Myocyte (in vitro differentiated cells): ENCODE results near the gene SRCIN1. TPM values are rescaled to one million over a fixed set of nuclear protein-coding genes. Genes with fewer than 3 reads are reported as not detected.

Experiments
- DNase-seq: peaks from one replicate; pipeline ENCODE4 v3.0.0-alpha.2; 2012; ENCODE audit warnings: low read depth
- total RNA-seq: library from RNA; depleted of rRNA; stranded (reverse); fragments of >200 nt; gene quantifications from 2 replicates; pipeline ENCODE4 v1.2.3, GENCODE V29; 2014

SRCIN1 gene
- total RNA-seq, 1 donor from 2014 or later: 0.08 TPM

DNA sequence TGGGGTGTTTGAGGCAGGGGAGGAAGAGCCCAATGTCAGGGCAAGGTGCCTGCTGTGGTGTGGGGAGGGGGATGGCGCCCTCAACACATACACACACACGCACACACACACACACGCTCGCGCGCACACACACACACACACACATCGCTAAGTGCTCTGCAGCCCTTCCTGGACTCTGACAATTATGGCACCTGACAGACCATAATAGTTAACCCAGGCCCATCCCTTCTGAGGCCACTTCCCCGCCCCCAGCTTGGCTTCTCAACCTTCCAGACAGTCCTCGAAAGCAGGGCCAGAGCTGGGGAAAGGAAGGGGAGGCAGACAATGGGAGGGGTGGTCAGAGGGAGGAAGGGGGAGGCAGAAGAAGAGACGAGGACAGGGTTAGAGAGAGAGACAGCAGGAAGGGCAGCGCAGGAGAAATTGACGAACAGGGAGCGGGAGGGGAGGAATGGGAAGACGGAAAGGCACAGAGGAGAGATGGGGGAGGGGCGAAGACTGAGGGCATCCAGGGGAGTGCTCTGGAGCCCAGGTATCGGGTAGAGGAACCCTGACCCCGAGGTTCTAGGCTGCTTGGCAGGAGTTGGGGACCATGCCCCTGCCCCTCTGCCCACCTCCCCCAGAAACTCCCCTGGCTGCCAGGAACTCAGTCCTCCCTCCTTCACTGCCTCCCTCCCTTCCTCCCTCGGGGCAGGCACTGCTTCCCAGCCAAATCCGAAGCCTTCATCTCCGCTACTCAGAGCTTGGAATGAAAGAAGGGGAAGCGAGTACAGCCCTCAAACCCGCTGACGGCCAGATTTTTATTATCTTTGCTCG is 4.0 kb downstream of the SRCIN1 start:
- DNase-seq: no peak

DNA sequence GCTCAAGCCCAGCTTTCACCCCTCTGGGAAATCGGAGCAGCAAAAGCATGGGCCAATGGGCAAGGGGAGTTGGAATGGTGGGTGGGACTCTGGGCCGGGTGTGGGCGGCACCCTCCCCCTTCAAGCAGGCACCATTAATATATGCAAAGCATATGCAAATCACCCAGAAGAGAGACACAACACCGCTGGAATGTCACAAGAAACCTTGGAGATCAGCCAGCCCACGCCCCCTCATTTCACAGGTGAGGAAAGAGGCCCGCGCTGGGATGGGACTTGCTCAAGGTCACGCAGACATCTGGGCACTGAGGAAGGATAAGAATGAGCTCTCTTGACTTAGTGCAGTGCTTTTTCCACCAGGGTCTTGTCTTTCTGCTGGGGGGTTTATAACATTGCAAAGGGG is 4.8 kb downstream of the SRCIN1 start:
- no peak for DNase-seq

- no peak for DNase-seq
Observed at GRCh38 chr17:38600416-38600815, 5.3 kb downstream of the SRCIN1 start.

DNA sequence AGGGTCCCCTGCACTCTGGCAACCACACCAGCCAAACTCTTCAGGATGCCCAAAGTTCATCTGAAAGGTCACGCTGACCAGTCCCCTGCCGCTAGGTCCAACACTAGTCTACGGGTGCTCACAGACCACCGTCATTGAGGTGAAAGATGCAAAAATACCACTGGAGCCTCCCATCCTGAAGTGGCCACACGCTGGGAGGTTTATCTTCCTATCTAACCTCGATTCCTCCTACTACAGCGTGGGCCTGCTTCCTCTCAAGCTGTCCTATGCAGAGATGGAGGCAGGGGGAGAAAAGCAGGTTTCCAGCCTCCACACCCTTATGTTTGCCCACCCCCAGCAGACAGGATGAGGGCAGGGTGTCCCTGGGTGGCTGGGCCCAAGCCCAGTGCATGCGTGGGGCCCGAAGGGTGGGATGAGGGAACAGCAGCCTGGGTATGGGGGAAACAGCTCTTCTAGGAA is 6.3 kb downstream of the SRCIN1 start:
- DNase-seq: no peak

- DNase-seq: no peak
Observed at GRCh38 chr17:38598995-38599394, 6.8 kb downstream of the SRCIN1 start.

GRCh38 chr17:38598536-38598935 is 7.2 kb downstream of the SRCIN1 start:
- DNase-seq: peak; percentile 65

GRCh38 chr17:38597375-38597774 is 8.4 kb downstream of the SRCIN1 start:
- DNase-seq: no peak

DNA sequence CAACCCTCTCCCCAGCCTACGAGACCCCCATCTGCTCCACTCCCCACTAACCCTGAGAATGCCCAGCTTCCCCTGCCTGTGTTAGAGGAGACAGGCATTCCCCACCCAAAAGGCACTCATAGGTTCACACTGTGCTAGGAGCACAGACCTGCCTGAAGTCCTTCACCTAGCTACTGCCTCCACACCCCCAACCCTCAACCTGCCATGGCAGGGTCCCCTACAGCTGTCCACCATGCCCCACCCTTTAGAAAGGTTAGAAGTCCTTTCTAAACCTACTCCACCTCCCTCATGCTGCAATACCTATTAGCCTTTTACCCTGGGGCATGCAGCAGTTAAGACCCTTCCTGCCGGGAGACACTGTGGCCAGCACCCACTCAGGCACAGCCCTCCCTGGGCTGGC is 9.1 kb downstream of the SRCIN1 start:
- no peak for DNase-seq

DNA sequence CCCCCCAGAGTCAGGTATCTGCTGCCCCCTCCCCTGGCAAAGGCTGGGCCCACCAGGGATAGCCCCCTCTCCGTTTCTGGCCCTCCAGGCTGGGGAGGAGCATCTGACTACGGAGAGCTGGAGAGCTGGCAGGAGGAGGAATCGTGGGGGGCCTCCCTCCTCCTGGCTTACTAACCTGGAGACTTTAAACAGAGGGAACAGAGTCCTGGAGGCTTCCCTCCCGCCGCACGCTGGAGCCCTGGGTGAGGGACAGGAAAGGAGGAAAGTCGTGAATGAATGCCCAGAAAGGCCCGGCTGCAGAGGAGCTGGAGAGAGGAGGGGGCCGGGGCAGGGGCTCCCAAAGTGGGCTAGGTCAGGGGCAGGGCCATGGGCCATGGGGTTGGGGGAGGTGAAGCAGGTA is 9.9 kb downstream of the SRCIN1 start:
- DNase-seq: no peak

DNA sequence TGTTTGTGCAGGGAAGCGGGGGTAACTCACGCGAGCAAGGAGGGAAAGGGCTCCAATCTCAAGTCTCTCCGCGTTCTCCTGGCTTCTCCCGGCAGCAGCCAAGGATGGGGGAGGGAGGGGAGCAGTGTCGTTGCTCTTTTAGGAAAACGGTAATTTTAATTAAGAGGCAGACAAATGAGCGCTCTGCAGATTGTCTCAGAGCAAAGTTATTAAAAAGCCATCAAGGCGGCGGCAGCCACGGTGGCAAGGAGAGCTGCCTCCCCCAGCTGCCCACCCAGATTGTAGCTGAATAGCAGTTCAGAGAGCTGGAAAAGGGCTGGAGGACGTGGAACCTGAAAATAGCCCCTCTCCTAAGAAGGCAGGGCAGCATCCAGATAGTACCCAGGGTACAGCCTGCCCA is 11.6 kb downstream of the SRCIN1 start:
- no peak for DNase-seq

DNA sequence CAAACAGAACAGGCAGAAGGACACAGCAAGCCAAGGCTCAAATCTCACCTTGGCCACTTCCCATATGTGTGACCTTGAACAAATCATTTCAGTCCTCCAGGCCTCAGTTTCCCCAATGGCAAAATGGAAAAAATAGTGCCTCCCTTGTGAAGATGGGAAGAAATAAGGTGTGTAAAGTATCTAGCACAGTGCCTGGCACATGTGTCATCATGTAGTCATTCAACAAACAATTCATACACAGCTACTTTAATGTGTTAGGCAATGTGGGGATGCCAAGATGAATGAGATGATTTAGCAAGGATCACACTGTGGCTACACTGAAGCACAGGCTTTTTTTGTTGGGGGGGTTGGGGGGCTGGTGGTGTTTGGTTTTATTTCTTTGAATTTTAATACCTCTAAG is 13.3 kb downstream of the SRCIN1 start:
- no peak for DNase-seq

GRCh38 chr17:38591759-38592241 is 14.0 kb downstream of the SRCIN1 start:
- DNase-seq: peak; percentile 86

- no peak for DNase-seq
Observed at GRCh38 chr17:38590988-38591758, 14.6 kb downstream of the SRCIN1 start.

GRCh38 chr17:38589462-38590114 is 16.2 kb downstream of the SRCIN1 start:
- DNase-seq: no peak

GRCh38 chr17:38588788-38589174 is 17.0 kb downstream of the SRCIN1 start:
- no peak for DNase-seq

DNA sequence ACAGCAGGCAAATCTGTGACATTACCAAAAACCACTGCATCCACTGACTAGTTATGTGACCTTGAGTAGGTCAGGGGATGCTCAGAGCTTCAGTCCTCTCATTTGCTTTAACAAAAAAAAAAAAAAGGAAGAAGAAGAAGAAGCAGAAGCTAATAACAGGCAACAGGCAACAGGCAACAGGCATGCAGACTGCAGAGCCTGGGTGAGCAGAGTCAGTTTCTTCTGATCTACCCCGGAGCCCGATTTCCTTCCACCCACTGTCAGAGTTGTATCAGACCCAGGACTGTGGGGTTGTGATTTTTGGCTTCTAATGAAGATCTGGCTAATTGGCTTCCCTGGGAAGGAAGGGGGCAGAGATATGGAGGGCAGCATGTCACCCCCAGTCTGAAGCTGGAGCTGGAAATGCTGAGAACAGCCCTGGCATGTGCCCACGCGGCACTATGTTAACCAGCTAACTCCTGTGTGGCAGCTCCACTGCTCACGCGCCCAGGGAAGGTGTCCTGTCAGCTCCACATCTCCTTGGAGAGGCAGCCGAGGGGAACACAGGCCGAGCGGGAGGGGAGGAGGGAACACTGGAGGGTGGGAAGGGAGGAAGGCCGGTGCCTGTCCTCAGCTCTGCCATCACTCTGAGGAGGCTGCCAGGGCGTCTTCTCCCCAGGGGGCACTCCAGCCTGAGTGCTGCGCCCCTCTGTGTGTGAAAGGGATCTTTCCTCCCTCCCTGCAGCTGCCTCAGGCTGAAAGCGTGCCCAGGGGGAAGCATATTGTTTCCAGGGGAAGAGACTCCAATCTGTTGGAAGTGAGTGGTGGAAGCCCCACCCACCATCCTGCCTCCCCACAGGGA is 17.6 kb downstream of the SRCIN1 start:
- no peak for DNase-seq

GRCh38 chr17:38587203-38587602 is 18.5 kb downstream of the SRCIN1 start:
- peak; percentile 43 for DNase-seq

DNA sequence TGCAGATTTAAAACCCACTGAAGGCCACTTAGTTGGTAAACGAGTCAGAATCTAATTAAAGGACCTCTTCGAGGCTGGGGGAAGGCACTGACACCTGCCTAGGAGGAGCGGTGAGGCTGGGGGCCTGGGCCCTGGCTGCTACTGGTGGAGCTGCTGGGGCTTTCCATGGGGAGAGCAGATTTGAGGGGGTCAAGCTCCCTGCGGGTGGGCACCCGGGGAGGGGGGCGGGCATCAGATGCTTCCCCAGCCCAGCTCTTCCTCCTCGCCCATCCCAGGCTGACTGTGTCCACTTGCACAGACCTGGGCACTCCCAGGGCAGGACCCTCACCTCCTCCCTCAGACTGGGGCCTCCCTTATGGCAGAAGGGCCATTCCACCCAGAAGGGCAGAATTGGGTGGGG is 19.0 kb downstream of the SRCIN1 start:
- no peak for DNase-seq

- no peak for DNase-seq
Observed at GRCh38 chr17:38585918-38586529, 19.7 kb downstream of the SRCIN1 start.
